ENCODE measurements around the gene RNU6-1.

RNU6-1 gene

GRCh38 chr15:67832897-67833709 lies 6.7 kb downstream of the RNU6-1 start:
- no peak for DNase-seq

- DNase-seq: peak; percentile 69
Observed at GRCh38 chr15:67832031-67832551, 7.8 kb downstream of the RNU6-1 start.

GRCh38 chr15:67831363-67831762 lies 8.5 kb downstream of the RNU6-1 start:
- DNase-seq: no peak

- DNase-seq: no peak
Observed at GRCh38 chr15:67829647-67830504, 10.0 kb downstream of the RNU6-1 start.

GRCh38 chr15:67828969-67829646 lies 10.7 kb downstream of the RNU6-1 start:
- no peak for DNase-seq

- DNase-seq: no peak
Observed at GRCh38 chr15:67828278-67828968, 11.4 kb downstream of the RNU6-1 start.

- no peak for DNase-seq
Observed at GRCh38 chr15:67827562-67828277, 12.1 kb downstream of the RNU6-1 start.

GRCh38 chr15:67826717-67827561 lies 12.9 kb downstream of the RNU6-1 start:
- no peak for DNase-seq

GRCh38 chr15:67825881-67826716 lies 13.7 kb downstream of the RNU6-1 start:
- no peak for DNase-seq

GRCh38 chr15:67824976-67825880 lies 14.6 kb downstream of the RNU6-1 start, which contains the start of gene SKOR1:
Gene SKOR1, plus strand, starts transcription at chr15:67825509. Its CDS starts 94 bp downstream, at chr15:67825603.
- DNase-seq: peak; percentile 66

GRCh38 chr15:67824197-67824968 lies 15.5 kb downstream of the RNU6-1 start:
- no peak for DNase-seq

GRCh38 chr15:67823314-67824196 lies 16.3 kb downstream of the RNU6-1 start:
- DNase-seq: no peak

- DNase-seq: no peak
Observed at GRCh38 chr15:67822537-67823313, 17.1 kb downstream of the RNU6-1 start.

GRCh38 chr15:67821784-67822440 lies 17.9 kb downstream of the RNU6-1 start:
- DNase-seq: no peak
